Measurements from ENCODE around the gene MYPN. TPM values are rescaled to one million over a fixed set of nuclear protein-coding genes. Genes with fewer than 3 reads are reported as not detected.

Gene MYPN
- polyA plus RNA-seq, 4 donors, result 0.06 to 0.10 (median 0.06) TPM

- no peak for DNase-seq (ENCODE audit: low read depth in 4 of 4, low spot score in 3 of 4)
Measured at GRCh38 chr10:68087685-68088401, 21.4 kb upstream of the MYPN start.

DNA sequence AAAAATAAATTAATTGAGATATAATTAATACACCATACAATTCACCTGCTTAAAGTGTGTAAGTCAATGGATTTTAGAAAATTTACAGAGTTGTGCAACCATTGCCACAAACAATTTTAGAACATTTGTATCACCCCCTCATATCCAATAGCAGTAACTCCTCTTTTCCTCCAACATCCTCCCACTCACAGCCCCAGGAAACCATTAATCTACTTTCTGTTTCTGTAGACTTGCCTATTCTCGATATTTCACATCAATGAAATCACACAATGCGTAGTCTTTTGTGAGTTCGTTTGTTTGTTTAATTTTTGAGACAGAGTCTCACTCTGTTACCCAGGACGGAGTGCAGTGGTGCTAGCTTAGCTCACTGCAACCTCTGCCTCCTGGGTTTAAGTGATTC lies 20.5 kb upstream of the MYPN start:
- DNase-seq (ENCODE audit: low read depth in 4 of 4, low spot score in 3 of 4), result no peak

GRCh38 chr10:68090586-68090985 lies 18.7 kb upstream of the MYPN start:
- no peak for DNase-seq (ENCODE audit: low read depth in 4 of 4, low spot score in 3 of 4)

DNA sequence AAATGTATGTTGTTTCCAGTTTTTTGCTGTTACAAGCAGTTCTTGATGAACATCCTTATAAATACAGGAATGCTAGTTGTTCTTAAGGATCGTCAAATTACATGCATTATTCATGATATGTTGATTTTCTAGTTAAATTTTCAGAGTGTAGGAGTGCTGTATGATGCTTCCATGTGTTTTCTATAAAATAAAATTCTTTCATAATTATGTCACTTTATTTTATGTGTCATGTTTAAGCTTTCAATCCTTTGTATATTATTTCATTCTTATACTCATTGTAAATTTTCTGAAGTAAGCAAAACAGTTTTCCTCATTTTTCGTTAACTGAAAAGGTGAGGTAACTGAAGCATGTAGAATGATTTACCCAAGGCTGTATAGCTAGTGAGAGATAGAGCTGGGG lies 16.8 kb upstream of the MYPN start:
- DNase-seq (ENCODE audit: low read depth in 4 of 4, low spot score in 3 of 4), result no peak

- DNase-seq (ENCODE audit: low read depth in 4 of 4, low spot score in 3 of 4), result no peak
Measured at GRCh38 chr10:68095153-68095552, 14.1 kb upstream of the MYPN start.

GRCh38 chr10:68096913-68097516 lies 12.3 kb upstream of the MYPN start:
- no peak for DNase-seq (ENCODE audit: low read depth in 4 of 4, low spot score in 3 of 4)

- DNase-seq (ENCODE audit: low read depth in 4 of 4, low spot score in 3 of 4), result no peak
Measured at GRCh38 chr10:68099736-68100135, 9.6 kb upstream of the MYPN start.

DNA sequence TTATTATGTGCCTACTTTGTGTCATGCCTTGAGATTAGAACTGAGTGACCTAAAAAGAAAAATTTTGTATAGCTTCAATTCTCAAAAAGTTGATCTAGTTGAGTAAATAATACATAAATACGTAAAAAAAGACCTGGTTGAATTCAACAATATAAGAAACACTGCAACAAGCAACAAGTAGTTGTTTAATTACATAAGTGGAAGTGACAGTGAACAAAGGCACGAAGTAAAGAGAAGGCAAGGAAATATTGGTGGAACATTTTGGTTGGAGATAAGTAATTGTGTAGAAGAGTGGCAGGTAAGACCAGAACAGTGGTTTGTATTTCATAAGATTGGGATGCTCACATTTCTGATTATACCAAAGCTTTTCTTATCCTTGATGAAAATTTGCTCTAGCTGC lies 8.2 kb upstream of the MYPN start:
- no peak for DNase-seq (ENCODE audit: low read depth in 4 of 4, low spot score in 3 of 4)

DNA sequence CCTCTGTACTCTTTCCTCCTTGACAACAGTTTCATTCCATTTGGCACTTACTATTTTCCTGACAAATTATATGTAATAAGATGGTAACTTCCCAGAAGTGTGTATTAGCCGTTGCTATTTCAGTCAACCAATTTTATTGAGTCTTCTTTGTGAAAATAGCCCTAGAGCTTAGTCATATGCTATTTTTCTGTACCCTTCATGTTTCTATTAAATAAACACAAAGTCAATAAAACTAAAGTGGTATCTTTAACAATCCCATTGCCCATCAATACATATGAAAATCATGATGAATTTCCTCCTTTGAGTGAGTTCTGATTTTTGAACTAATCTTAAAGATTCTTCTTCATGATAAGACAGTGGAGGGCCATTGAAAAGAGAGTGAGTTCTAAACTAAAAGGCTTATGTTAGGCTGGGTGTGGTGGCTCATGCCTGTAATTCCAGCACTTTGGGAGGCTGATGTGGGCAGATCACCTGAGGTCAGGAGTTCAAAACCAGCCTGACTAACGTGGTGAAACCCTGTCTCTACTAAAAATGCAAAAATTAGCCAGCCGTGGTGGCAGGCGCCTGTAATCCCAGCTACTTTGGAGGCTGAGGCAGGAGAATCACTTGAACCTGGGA lies 5.9 kb upstream of the MYPN start:
- no peak for DNase-seq (ENCODE audit: low read depth in 4 of 4, low spot score in 3 of 4)

DNA sequence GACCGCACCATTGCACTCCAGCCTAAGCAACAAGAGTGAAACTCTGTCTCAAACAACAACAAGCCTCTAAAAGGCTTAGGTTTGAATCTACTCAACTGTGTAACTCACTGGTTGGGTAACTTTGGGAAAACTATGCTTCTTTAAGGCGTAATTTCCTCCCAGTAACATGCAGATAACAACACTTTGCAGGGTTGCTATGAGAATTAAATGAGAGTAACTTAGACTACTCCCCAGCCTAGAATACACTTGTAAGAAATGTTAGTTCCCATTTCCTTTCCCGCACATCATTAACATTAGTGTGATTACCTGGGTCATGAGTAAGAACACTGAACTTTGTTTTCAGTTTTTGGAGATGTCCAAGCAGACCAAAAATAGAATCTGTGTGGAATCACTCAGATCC lies 5.4 kb upstream of the MYPN start:
- DNase-seq (ENCODE audit: low read depth in 4 of 4, low spot score in 3 of 4), result no peak

- no peak for DNase-seq (ENCODE audit: low read depth in 4 of 4, low spot score in 3 of 4)
Measured at GRCh38 chr10:68105820-68106219, 3.5 kb upstream of the MYPN start.

GRCh38 chr10:68106656-68107055 lies 2.6 kb upstream of the MYPN start:
- no peak for DNase-seq (ENCODE audit: low read depth in 4 of 4, low spot score in 3 of 4)

DNA sequence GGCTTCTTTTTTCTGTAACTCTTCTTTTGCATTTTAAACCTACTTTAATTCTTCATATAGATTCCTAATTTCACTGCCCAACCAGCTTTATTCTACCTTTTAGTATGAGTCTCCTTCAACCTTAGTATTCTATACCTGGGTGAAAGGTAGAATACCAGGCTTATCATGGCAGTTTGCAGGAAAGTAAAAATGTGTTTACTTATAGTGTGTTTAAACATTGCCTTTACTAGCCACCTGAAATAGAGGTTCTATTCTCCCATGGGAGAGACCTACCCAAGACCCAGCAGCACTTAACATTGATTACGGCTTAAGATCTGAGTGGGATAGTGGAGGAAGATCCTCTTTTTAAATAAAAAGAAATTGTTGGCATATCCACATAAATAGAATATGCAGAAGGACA lies 1.6 kb upstream of the MYPN start:
- DNase-seq (ENCODE audit: low read depth in 4 of 4, low spot score in 3 of 4), result no peak

DNA sequence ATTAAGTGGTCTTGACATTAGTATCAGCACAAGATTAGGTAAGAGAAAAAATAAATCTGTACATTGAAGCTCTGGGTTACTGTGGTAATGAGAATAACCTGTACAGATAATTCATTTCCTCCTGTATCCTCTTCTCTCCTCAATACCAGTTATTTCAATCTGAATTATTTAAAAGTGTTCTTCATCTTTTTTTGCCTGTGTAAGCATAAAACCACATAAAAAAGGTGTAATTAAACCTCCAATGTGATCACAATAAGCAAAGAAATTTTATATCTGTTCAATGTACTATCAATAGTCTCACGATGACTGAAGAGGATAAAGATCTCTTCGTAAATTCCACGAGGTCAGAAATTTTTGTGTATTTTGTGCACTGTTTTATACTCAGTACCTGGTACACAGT lies 1.2 kb upstream of the MYPN start:
- no peak for DNase-seq (ENCODE audit: low read depth in 4 of 4, low spot score in 3 of 4)

DNA sequence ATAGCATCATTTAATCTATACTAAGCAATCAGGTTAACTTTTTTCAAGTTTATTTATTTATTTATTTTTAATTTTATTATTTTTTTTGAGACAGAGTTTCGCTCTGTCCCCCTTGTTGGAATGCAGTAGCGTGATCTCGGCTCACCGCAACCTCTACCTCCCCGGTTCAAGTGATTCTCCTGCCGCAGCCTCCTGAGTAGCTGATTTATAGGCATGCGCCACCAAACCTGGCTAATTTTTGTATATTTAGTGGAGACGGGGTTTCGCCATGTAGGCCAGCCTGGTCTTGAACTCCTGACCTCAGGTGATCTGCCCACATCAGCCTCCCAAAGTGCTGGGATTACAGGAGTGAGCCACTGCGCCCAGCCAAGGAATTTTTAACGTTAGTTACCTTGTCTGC lies 635 bp upstream of the MYPN start:
- no peak for DNase-seq (ENCODE audit: low read depth in 4 of 4, low spot score in 3 of 4)

- no peak for DNase-seq (ENCODE audit: low read depth in 4 of 4, low spot score in 3 of 4)
Measured at GRCh38 chr10:68110027-68110426, 739 bp downstream of the MYPN start.

GRCh38 chr10:68111584-68111983 lies 2.3 kb downstream of the MYPN start:
- DNase-seq (ENCODE audit: low read depth in 4 of 4, low spot score in 3 of 4), result no peak

DNA sequence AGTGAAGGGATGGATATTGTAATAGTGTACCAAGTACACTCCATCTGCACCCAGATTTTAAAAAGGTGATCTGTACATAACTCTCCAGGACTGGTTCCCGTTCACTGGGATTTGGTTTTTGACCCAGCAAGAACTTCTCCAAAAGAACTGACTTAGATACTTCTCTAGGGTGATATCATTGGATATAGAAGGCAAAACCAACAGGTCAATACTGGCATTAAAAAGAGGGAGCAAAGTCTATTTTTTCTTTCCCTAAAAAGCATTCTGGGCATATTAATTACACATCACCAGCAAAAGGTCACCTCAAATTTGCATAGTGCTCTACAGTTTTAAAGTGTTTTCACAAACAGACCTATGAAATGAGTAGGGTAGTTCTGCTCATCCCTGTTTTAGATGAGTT lies 3.5 kb downstream of the MYPN start:
- DNase-seq (ENCODE audit: low read depth in 4 of 4, low spot score in 3 of 4), result no peak

GRCh38 chr10:68118657-68119056 lies 9.4 kb downstream of the MYPN start:
- DNase-seq (ENCODE audit: low read depth in 4 of 4, low spot score in 3 of 4), result no peak

GRCh38 chr10:68121020-68121743 lies 11.9 kb downstream of the MYPN start:
- no peak for DNase-seq (ENCODE audit: low read depth in 4 of 4, low spot score in 3 of 4)

GRCh38 chr10:68121852-68122251 lies 12.6 kb downstream of the MYPN start:
- DNase-seq (ENCODE audit: low read depth in 4 of 4, low spot score in 3 of 4), result no peak

DNA sequence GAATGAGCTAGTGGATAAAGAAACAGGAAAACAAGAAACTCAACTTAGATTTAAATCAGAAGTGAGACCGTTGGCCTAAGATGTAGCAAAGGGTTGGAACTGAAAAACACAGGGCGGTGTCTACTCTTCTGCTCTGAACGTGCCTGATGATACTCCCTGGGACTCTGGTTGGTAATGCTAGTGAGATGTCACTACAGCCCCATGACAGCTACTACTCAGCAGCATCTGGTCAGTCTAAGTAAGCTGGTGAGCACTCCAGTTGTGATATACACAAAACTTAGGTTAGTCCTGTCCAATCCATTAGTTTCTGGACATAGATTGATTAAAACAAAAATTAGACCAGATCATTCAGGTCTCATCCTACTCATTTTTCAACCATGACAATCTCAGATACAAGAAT lies 15.4 kb downstream of the MYPN start:
- DNase-seq (ENCODE audit: low read depth in 4 of 4, low spot score in 3 of 4), result no peak
